Measurements from ENCODE around the gene PTPRK.
"Not testable (repeated sequence)": the region's sequence is repeated elsewhere in the genome, so short reads cannot be mapped to it uniquely, and the experiment has no call there.

Gene PTPRK

GRCh38 chr6:128053109-128053508 is 467.3 kb downstream of the PTPRK start:
- no peak for DNase-seq

DNA sequence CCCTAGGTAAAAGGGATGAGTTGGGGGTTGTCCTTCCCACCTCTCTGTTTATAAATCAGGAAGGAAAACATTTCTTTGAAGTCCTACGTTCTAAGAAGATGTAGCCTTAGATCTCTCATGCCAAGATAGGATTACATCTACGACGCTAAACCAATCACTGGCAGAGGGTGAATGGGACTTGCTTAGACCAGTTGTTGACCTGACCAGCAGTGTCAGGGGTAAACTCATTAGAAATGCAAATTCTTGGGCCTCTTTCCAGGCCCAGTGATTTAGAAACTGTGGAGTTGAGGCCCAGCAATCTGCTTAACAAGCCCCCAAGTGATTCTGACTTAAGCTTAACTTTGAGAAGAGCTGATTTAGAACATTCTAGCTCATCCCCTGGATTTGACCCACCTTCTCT is 472.4 kb downstream of the PTPRK start:
- DNase-seq = no peak

DNA sequence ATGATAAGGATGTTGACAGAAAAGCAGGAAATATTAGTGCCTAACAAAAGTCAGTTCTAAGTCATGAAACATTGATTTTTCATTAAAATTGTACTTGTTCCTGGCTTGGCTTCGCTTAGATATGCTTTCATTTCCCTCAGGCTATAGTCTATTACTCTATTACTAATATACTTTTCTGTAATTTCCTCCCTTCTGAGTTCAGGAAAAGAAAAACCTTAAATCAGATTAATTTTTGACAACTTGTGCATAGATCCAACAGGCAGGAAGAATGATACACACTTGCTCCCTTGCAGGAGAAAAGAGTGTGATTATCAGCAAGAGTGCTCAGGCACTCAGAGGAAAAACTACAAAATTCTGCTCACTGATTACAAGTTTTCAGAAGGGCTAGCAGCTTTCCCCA is 474.4 kb downstream of the PTPRK start:
- DNase-seq = no peak

GRCh38 chr6:128039543-128039942 is 480.9 kb downstream of the PTPRK start:
- DNase-seq = no peak

DNA sequence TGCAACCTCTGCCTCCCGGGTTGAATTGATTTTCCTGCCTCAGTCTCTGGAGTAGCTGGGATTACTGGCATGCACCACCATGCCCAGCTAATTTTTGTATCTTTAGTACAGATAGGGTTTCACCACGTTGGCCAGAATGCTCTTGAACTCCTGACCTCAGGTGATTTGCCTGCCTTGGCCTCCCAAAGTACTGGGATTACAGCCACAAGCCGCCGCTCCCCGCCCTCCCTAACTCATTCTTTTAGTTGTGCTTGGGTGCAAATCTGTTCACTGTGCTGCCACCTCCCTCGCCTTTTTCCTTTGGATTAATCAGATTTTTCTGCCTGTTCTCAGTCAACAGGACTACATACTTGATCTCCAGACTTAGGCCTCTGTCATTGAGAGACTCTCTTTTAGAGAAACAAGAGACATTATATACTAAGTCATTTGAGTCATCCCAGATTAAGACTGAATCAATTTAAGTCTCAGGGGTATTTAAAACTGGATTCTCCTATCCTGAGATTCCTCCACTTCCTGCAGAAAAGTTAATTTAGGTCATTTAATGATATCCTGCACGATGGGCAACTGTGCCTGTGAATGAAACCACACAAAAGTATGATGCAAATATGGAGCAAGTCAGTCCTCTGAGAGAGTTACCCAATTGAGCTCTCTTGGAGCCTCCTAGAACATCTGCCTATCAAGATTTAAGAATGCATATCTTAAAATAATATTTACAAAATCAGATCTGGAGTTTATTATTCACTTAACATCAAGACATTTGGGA is 483.4 kb downstream of the PTPRK start:
- no peak for DNase-seq

DNA sequence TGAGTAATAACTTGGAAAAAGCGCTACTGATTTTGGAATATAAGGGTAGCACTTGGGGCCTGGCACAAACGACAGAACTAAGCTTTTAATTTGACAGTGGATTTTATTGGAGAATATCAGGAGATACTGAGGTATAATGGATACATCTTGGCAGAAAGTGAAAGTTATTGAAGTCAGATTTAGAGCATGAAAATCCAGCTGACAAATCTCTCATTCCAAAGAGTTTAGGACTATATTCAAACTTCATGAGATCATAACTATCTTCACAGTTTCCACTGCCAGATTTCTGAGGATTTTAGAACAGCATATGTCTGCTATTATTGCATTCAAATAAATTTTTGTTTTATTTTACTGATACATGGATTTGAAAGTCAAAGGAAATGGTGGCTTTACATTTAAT is 487.2 kb downstream of the PTPRK start:
- DNase-seq = no peak

DNA sequence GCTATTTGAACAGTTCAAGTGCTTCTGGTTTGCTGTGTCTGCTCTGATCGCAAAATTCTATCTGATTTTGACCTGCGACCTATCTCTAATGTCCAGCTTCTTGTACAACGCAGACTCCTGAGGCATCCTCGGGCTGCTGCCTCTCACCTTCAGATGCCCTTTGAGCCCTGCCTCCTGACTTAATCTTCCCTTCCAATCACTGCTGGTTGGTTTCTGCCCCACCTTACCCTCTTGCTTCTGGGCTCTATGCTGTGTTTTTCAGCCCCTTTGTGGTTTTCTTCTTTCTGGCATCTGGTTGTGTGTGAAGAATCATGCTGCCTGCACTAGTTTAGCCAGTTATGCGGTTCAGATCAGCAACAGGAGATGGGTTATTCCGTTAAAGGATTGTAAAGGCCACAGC is 488.4 kb downstream of the PTPRK start:
- no peak for DNase-seq

DNA sequence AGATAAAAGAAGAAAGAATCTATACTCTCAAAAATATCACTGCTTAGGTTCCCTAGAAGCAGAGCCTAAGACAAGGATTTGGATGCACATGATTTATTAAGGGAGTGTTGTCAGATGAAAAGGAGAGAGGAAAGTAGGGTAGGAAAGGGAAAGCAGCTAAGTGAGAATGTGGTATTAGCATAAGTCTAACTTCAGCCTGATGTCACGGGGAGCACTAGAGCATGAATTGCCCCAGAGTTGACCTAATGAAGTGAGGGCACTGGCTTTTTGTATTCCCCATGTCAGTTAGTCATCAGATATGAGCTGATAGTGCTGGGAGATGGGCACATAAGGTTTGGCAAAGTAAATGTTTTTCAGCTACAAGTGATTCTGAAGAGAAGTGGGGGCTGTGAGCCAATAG is 490.6 kb downstream of the PTPRK start:
- no peak for DNase-seq

GRCh38 chr6:128028183-128028582 is 492.2 kb downstream of the PTPRK start:
- no peak for DNase-seq

GRCh38 chr6:128025478-128025877 is 494.9 kb downstream of the PTPRK start:
- DNase-seq = no peak

DNA sequence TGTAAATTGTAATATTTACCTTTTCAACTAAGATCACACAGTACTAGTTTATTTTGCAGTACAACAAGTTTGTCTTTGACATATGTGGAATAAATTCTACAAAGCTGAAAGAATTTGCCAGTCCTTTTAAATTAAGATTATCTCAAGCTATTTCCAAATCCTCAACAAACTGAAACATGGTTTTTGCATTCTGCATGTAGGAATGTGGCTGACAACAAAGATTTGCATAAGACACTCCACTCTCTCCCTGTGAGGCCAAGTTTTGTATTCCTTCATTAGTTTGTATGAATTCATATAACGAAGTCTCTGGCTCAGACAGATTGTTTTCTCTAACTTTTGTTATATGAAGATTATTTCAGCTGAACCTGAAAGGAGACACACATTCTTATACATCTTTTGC is 495.4 kb downstream of the PTPRK start:
- no peak for DNase-seq

GRCh38 chr6:128024046-128024445 is 496.4 kb downstream of the PTPRK start:
- DNase-seq = no peak

GRCh38 chr6:128018821-128019220 is 501.6 kb downstream of the PTPRK start:
- DNase-seq = no peak

- DNase-seq = no peak
Observed at GRCh38 chr6:128017288-128017687, 503.1 kb downstream of the PTPRK start.

DNA sequence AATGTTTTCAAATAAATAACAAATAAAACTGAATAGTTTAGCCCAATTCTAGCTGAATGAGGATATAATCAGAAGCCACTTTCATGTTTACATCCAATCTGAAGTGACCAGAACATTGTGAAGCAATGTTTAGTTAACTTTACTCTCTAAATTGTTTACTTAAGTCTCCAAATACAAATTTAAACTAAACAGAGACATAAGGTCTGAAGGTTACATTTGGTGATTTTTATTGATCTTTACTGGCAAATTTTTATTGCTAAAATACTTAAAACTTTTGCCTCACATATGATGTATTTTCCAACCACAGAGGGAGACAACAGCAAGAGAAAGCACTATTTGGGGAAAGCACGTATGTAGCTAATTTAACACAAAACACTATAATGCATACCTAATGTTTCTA is 512.7 kb downstream of the PTPRK start:
- DNase-seq = no peak

DNA sequence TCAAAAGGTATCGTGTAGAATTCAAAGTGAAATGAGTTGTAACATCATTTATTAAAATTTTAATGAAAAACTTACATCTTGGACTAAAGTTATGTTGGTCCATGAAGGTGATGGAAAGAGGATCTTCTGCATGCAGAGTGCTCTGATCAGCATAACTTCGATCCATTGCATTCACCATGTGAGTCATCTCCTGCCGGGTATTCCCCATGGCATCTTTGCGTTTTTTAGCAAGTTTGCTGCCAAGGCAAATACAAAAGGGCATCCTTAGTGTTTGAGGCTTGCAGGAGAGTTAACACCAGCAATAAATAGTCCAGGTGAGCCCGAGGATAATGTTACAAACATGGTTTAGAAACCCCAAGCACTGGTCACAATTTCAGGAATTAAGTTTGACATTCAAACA is 515.4 kb downstream of the PTPRK start:
- no peak for DNase-seq

- DNase-seq = no peak
Observed at GRCh38 chr6:128000363-128000762, 520.0 kb downstream of the PTPRK start.

- DNase-seq = no peak
Observed at GRCh38 chr6:127998985-127999384, 521.4 kb downstream of the PTPRK start.

DNA sequence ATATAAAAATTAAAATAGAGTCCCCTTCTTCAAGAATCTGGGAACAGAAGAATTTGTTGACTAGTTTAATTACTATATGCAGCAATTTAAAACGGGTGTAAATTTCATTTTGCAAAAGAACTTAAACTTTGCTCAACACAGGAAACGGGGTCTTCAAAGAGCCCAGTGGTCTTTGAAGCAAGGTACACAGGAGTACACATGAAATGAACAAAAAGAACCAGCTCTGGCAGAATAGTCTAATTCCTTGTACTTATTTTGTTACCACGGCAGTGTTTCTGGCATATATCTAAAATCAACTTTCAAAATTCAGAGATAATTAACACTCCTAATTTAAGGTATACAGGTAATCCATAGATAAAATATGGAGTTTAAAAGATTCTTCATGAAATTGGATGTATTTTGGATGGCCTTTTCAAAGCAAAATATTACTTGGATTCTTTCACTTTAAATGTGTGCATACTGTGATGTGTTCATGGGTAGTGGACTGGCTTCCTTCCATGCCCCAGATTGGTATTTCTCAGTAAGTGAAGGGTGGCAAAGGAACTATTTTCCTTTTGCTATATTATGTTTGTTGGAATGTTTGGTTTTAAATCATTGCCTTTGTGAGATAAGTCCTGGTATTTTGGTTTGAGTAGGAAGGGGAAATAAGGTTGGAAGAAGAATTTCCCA is 522.8 kb downstream of the PTPRK start:
- DNase-seq = no peak

- no peak for DNase-seq
Observed at GRCh38 chr6:127996925-127997324, 523.5 kb downstream of the PTPRK start.

DNA sequence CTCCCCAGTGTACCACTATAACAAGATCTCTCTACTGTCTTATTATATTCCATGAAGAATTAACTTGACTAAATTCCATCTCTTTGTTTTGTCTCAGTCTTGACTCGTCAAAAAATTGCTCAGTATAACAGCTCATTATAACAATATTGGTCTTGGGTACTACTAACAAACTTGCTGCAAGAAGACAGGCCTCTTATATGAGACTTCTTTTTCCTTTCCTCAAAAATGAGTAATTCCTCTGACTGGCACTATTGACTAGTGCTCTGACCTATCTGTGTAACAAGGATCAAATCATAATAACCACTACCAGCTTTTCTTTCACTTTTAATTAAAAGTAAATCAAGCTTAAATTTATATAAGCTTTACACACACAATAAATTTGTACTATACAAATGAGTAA is 528.3 kb downstream of the PTPRK start:
- no peak for DNase-seq

- no peak for DNase-seq
Observed at GRCh38 chr6:127990074-127990473, 530.3 kb downstream of the PTPRK start.

GRCh38 chr6:127980996-127981395 is 539.4 kb downstream of the PTPRK start:
- no peak for DNase-seq

- DNase-seq = not testable (repeated sequence)
Observed at GRCh38 chr6:127978185-127978584, 542.2 kb downstream of the PTPRK start.

GRCh38 chr6:127976796-127977195 is 543.6 kb downstream of the PTPRK start:
- no peak for DNase-seq

Measured in NCI-H1417 treated with DMSO at 0.1 percent for 48 hours (cell line).